ENCODE results near the gene CKMT1B.
"Not testable (repeated sequence)": the region's sequence is repeated elsewhere in the genome, so short reads cannot be mapped to it uniquely, and the experiment has no call there.

The CKMT1B gene

DNA sequence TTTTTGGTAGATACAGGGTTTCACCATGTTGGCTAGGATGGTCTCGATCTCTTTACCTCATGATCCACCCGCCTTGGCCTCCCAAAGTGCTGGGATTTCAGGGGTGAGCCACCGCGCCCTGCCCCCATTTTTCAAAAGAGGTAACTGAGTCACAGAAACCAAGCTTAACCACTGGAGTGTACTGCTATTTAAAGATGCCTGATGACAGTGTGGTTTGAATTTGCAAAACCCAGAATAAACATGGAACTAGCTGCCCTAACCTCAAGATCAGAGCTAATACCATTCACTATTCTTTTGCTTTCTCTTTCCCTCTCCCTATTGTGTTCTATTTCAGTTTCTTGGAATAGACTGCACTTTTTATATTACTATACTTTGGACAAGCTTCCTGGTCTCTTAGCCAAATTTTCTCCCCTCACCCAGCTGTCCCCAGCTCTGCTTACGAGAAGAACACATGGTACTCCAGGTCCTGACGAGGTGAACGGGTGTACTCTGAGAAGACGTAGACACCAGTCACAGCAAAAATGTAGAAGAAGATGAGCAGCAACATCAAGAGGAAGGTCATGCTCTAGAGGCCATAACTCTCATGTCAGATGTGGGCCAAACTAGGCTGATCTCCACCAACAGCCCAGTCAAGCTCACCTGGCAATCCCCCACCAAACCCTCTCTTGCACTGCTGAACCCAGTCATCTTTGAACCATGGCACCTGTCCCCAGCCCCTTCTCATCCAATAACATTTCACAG is 44.8 kb downstream of the CKMT1B start:
- not testable (repeated sequence) for DNase-seq
